Erythroblast (primary cell): ENCODE data around the gene SLC25A29.
"Not testable (repeated sequence)": the region's sequence is repeated elsewhere in the genome, so short reads cannot be mapped to it uniquely, and the experiment has no call there.

Experiments
- DNase-seq, 2 experiments: peaks; one replicate each; lab custom pipeline; 2025; lab: John Stamatoyannopoulos, UW
- GATA1 ChIP-seq: IDR thresholded peaks from 2 replicates; pipeline ENCODE4 v1.6.1; 2011; ENCODE audit warnings: low read depth, mild to moderate bottlenecking, control low read depth, low read length, moderate library complexity
- POLR2A ChIP-seq: IDR thresholded peaks from 2 replicates; pipeline ENCODE4 v1.6.1; 2011; ENCODE audit warnings: mild to moderate bottlenecking, low read length

The SLC25A29 gene

GRCh38 chr14:100287202-100287997 is 18.8 kb downstream of the SLC25A29 start:
- DNase-seq = no peak
- TF ChIP-seq GATA1 (no peak), POLR2A (no peak)

DNA sequence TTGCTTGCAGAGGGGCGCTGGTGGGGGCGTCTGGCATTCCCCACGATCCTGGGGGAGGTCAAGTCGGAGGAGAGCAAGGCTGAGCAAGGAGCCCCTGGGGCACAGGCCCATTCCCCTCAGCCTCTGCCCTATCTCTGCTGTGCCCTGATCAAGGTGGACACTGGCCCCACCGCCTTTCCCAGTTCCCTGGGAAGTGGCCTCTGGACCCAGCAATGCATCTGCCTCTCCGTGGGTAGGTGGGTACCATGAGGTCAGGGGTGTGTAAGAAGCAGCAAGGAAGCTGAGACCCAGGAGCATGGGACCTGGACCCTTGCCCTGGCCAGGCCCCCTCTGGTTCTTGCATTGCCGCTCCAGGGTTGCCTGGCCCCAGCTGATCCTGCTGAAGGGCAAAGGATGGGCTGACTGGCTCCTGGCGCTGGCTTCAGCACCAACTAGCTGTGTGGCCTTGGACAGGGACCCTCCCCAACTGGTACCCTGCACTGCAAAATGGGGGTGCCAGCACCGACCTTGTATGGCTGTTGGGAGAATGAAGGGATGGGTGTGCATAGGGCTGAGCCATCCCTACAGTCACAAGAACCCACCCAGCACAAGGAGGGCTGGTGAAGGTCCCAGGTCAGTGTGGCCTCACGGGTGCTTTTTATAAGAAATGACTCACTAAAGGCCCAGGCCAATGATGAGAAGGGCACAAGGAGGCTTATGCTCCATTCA is 19.6 kb downstream of the SLC25A29 start:
- TF ChIP-seq GATA1 = no peak
- TF ChIP-seq POLR2A = no peak
- DNase-seq = no peak

DNA sequence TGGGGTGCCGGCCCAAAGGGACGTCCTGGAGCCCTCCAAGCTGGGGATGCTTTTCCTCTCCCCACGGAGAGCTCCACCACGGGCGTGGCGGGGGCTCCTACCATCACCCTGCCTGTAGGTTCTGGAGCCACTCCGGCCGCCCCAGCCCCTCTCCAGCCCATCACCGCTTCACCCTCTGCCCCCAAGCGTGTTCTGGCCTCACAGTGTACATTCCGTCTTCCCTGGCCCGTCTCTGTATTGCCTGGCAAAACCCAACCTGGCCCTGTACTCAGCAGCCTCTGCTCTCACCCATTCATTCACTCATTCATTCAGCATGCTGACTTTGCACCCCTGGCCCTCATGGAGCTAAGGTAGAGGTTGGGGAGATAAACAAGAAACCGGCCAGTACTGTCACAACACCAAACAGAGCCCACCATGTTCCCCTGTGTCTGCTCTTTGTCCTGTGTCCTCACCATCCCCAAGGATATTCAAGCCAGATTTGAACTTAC is 20.3 kb downstream of the SLC25A29 start:
- TF ChIP-seq POLR2A = no peak
- TF ChIP-seq GATA1 = no peak

GRCh38 chr14:100285021-100285912 is 21.0 kb downstream of the SLC25A29 start:
- peak; percentile 90 to 93 for DNase-seq
- TF ChIP-seq POLR2A = peak; percentile 47
- TF ChIP-seq GATA1 = no peak

More for the DNA sequence above, 20.3 kb downstream of the SLC25A29 start:
- DNase-seq = no peak

GRCh38 chr14:100283984-100284881 is 22.0 kb downstream of the SLC25A29 start:
- no peak for DNase-seq
- TF ChIP-seq POLR2A = no peak
- TF ChIP-seq GATA1 = no peak

- not testable (repeated sequence) for DNase-seq
Observed at GRCh38 chr14:100283436-100283835, 22.8 kb downstream of the SLC25A29 start.

DNA sequence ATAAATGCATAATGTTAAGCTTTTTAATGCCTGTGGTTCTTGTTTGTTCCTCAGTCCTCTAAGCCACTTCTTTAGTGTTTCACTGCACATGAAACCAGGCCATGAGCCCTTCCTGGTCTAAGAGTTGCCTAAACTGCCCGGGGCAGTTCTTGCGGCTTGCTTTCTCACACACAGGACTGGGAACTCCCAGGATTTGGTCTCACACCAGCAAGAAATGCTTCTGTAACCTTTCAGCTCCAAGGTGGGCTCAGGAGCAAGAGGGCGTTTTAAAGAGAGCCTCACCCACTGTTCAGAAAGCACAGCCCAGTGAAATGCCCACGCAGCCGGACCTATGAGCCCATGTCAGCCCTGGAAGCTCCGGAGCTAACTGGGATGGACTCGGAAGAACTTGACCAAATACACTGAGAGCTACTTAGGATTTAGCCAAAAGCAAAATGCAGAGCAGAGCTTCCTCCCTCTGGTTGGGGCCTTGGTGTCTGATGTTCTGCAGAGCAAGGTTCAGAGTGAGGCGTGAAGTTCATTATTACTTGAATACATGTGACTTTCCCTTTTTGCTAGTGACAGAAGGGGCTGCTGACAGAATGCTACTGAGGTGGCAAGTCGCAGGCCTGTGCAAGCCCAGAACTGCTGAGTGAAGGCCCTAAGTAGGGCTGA is 23.4 kb downstream of the SLC25A29 start:
- TF ChIP-seq POLR2A (no peak), GATA1 (no peak)
- no peak for DNase-seq

DNA sequence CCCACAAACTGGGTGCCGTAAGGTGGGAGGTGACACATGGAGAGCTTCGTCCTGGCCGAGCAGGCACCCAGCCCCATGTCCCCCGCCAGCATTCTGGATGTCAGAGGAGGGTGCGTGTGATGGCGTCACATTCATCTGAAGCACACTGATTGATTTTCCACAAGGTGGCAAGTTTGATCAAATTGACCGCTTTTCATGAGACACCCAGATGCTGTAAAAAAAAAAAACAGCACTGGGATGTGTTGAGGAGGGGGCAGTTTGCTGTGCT is 24.2 kb downstream of the SLC25A29 start:
- DNase-seq = no peak
- TF ChIP-seq GATA1 (no peak), POLR2A (no peak)

DNA sequence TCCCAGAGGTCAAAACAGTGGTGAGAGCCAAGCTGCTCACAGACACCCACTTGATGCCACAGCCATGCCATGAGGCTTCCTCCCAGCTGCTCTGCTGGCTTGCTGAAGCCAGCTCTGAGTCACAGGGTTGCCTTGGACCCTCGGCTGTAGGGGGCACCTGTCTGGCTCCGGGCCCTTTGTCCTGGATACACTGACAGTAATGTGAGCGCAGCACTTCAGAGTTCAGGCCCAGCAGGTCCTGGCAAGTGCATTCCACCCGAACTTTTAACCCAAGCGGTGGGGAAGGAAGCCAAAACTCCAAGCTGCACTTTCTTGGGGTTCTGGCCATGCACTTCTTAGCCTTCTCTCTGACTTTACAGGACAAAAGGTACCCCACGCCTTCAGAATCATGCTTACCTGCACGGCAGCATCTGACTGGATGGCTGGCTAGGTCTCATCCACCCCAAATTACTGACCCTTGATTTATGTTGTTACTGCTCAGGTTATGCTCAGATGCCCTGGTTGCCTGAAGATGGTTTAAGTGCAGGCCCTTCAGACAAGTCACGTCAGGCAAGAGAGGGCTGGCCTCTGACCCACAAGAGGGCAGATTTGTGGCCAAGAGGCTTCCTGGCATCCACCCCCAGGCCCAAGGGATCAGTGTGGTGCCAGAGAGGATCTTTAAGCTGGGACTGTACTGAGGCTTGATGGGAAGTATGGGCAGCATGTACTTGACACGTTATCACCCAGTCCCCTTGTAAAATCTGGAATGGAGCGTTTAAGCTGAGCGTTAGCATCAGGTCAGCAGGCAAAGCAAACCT is 24.8 kb downstream of the SLC25A29 start:
- TF ChIP-seq GATA1 = no peak
- no peak for TF ChIP-seq POLR2A
- DNase-seq = no peak

DNA sequence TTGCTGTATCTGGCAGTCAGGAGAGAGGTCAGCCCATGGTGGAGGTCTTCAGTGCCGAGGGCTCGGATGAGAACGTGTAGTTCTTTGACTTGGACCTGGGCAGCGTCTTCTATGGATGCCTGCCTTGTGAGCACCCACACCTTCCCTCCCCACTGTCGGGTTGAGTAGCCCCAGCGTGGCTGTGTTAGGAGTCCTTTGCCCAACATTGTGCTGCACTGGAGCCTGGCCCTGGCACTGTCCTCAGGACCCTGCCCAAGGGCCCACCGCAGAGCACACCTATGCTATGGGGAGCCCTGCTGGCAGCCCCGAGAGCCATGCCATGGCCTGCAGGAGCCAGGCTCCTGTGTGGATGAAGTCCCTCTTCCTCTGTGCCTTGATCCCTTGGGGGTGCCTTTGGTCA is 26.7 kb downstream of the SLC25A29 start:
- no peak for TF ChIP-seq POLR2A
- TF ChIP-seq GATA1 = no peak
- DNase-seq = no peak

GRCh38 chr14:100279133-100279532 is 27.1 kb downstream of the SLC25A29 start:
- DNase-seq = no peak

GRCh38 chr14:100278702-100279101 is 27.5 kb downstream of the SLC25A29 start:
- DNase-seq = no peak
- TF ChIP-seq GATA1 (no peak), POLR2A (no peak)

More at GRCh38 chr14:100279133-100279532, 27.1 kb downstream of the SLC25A29 start:
- TF ChIP-seq GATA1 (no peak), POLR2A (no peak)
